HG02970 (cell line): ENCODE results near the gene CMKLR1.

Experiments used
- ATAC-seq: cut with Tn5 transposase; IDR thresholded peaks from one replicate; pipeline ENCODE4 v1.9.1; 2021; ENCODE audit warnings: mild to moderate bottlenecking, moderate library complexity, moderate number of reproducible peaks; ENCODE audit not compliant: unreplicated experiment, low FRiP score

CMKLR1 gene

GRCh38 chr12:108302403-108303311 is 36.5 kb downstream of the CMKLR1 start:
- ATAC-seq, result no peak

DNA sequence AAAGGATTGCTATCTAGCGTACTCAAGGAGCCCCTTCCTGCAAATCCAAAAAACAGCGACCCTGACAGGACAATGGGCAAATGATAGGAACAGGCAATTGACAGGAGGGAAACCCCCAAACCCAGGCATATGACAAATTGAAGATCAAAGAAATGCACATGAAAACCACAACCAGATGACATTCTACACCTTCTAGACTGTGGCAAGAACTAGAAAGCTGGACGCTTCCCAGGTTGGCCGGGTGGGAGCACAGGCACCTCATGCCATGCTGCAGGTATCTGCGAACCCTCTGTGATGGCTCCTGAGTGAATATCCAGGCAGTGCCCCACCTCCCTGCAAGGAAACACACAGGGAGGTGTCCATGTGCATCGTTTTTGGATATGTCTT is 37.1 kb downstream of the CMKLR1 start:
- ATAC-seq, result no peak

GRCh38 chr12:108301346-108301745 is 37.8 kb downstream of the CMKLR1 start:
- ATAC-seq, result no peak

- no peak for ATAC-seq
Measured at GRCh38 chr12:108299980-108300696, 39.0 kb downstream of the CMKLR1 start.

- ATAC-seq, result no peak
Measured at GRCh38 chr12:108299516-108299915, 39.6 kb downstream of the CMKLR1 start.

DNA sequence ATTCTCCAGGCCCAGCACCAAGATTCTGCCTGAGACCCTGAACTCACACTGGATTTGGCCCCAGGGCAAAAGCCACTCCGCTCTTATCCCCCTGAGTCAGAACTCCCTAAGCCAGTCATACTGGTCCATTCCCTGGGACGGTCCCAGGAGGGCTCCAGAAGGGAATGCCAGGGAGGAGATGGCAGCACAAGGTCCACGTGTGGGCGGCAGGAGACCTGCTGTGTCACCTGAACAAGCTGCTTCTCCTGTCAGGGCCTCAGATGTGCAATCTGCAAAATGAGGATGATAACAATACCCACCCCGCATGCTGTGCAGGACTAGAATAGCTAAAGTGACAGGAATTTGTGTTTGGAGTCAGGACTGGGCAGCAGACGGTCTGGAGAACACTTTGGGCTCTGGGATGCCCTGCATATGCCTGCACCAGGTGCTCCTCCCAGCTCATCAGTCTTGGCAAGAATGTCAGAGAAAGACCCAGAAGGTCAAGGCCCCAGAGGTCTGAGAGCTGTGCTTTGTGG is 40.3 kb downstream of the CMKLR1 start:
- ATAC-seq, result no peak

GRCh38 chr12:108297895-108298760 is 41.0 kb downstream of the CMKLR1 start:
- ATAC-seq, result no peak

GRCh38 chr12:108297424-108297823 is 41.7 kb downstream of the CMKLR1 start:
- no peak for ATAC-seq

GRCh38 chr12:108296945-108297344 is 42.2 kb downstream of the CMKLR1 start:
- no peak for ATAC-seq

GRCh38 chr12:108295641-108296040 is 43.5 kb downstream of the CMKLR1 start:
- ATAC-seq, result no peak

- ATAC-seq, result no peak
Measured at GRCh38 chr12:108289350-108290161, 49.6 kb downstream of the CMKLR1 start.

DNA sequence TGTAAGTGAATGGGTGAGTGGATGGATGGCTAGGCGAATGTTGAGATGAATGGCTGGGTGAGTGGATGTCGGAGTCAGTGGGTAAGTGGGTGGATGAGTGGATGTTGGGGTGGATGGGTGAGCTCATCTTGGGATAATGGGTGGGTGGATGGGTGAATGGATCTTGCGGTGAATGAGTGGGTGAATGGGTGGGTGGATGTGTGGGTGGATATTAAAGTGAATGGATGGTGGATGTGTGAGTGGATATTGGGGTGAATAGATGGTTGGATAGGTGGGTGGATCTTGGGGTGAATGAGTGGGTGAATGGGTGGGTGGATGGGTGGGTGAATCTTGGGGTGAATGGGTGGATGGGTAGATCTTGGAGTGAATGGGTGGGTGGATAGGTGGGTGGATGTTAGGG is 51.9 kb downstream of the CMKLR1 start:
- ATAC-seq, result no peak

- ATAC-seq, result no peak
Measured at GRCh38 chr12:108285016-108285415, 54.1 kb downstream of the CMKLR1 start.

DNA sequence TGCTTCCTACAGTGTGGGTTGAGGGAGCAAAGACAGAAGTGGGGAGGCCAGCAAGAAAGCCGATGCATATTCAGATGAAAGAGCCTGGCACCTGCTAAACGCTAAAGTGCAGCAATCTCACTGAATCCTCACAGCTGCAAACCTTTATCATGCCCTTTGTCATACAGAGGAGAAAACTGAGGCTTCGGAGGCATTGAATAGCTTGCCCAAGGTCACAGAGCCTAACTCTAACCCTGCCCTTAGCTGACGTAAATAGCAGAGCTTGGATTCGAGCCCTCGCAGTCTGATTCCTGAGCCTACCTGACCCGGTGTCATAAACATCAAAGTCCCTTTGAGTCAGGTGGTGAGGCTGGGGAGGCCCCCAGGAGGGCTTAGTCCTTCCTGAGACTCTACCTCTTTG is 54.9 kb downstream of the CMKLR1 start:
- ATAC-seq, result no peak

- ATAC-seq, result no peak
Measured at GRCh38 chr12:108282676-108283075, 56.4 kb downstream of the CMKLR1 start.

DNA sequence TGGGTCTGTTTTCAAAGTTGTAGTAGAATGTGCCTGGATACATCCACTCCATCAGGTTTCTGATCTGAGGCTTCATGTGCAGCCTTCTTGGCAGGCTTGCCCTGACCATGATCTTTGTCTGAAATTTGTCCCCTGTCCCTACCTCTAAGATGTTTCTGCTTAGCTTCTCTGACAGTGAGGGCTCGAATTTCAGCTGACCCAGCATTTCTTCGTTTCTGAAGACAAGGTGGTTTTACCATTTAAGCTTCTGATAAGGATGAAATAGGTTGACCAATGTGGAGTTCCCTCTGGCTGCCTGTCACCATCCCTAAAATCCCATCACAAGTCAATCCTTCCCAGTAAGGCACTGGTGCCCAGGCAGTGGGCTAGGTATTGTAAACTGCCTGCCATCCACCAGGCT is 57.0 kb downstream of the CMKLR1 start:
- ATAC-seq, result no peak

DNA sequence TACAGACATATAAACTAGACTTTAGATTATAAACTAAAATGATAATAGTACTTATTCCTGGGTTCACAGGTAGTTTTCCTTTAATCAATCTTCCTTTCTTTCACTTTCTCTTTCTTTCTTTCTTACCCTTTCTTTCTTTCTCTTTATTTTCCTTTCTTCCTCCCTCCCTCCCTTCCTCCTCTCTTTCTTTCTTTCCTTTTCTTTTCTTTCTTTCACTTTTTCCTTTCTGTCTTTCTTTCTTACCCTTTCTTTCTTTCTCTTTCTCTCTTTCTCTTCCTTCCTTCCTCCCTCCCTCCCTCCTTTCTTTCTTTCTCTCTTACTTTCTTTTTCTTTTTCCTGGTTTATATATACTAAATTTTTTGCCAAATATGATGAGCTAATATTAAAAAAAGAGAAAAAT is 61.5 kb downstream of the CMKLR1 start:
- no peak for ATAC-seq

- ATAC-seq, result no peak
Measured at GRCh38 chr12:108273217-108273616, 65.9 kb downstream of the CMKLR1 start.

DNA sequence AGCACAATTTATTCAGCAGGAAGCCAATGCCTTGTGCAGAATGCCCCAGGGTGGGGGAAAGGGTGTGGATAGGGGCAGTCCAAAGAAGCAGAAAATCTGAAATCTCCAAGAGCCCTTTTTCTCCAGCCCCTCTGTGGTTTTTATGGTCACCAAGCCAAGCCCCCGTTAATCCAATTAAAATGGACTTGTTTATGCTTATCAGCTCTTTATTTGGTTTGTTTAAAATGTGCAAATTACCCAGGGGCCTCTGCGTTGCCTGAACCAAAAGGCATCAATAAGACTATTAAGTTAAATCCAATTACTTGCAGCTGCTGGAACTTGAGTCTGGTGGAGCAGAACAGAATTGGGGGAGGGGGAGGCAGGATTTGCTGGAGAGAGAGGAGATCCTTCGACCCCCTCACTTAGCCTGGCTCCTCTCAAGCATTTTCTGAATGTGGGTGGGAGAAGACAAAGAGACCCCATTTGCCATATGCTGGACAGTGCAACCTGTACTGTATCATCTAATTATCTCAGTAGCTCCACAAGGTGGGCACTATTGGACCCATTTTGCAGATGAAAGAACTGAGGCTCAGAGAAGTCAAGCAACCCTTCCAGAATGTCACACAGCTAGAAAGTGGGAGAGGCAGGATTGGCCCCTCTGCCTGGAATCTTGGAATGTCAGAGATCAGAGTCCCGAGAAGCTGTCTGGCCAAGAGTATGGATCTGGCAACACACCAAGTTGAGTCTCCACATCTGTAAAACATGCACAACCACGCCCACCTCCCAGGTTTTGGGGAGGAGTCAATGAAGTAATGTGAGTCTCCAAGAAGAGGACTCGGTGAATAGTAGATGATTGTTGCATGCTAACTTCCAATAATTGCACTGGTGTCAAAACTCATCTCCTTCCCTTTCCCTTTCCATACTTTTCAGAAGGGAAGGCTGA is 66.9 kb downstream of the CMKLR1 start:
- ATAC-seq, result no peak
